ENCODE data around the gene THBD. TPM values are rescaled to one million over a fixed set of nuclear protein-coding genes. Genes with fewer than 3 reads are reported as not detected.

The THBD gene
- polyA plus RNA-seq, 1 experiment = 0.10 TPM

DNA sequence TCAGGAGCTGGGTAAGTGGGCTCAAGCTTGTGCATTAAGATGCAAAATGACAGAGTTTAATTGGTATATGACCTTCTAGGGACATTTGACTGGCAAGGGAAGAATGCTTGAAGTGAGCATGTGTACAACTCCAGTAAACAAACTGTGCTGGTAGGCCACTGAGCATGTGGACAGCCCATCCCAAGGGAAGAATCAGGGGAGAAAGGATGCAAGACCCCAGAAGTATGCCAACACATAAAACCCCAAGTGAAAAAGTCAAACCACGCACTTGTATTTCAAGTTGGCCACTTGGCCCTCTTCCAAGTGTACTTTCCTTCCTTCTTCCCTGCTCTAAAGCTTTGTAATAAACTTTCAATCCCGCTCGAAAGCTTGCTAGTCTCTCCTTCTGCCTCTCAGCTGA lies 10.4 kb upstream of the THBD start:
- Histone ChIP-seq H3K4me3 (ENCODE audit: low read depth, low read length) (no peak overlapping the region), H3K27ac (ENCODE audit: low read depth, low read length) (no peak overlapping the region), H3K27me3 (ENCODE audit: control insufficient read depth, insufficient read depth, low read length) (no peaks in the 10 kb centered on the region), H3K9me3 (ENCODE audit: control insufficient read depth, insufficient read depth, low read length) (no peaks in the 10 kb centered on the region)
- DNase-seq (ENCODE audit: low read depth, low spot score) = no peak
- TF ChIP-seq CTCF (IDR thresholded peaks at IDR 0.05; ENCODE audit: low read depth, low read length) = no peak
- ChIA-PET CTCF (interaction anchor here (1.3 to 5.4 kb wide), 4 partner anchors 9 to 368 kb away, joined by 4 to 34 read pairs (median 6); no protein-coding TSS in a partner anchor), POLR2A (no interaction called here)

GRCh38 chr20:23059001-23059400 lies 9.5 kb upstream of the THBD start:
- Histone ChIP-seq H3K27ac (ENCODE audit: low read depth, low read length) (no peak overlapping the region), H3K9me3 (ENCODE audit: control insufficient read depth, insufficient read depth, low read length) (no peaks in the 10 kb centered on the region), H3K27me3 (ENCODE audit: control insufficient read depth, insufficient read depth, low read length) (peaks cover 4% of the 10 kb centered on the region), H3K4me3 (ENCODE audit: low read depth, low read length) (no peak overlapping the region)
- DNase-seq (ENCODE audit: low read depth, low spot score) = no peak
- ChIA-PET POLR2A (no interaction called here), CTCF (interaction anchor here (0.9 to 5.4 kb wide), 3 partner anchors 8 to 367 kb away, joined by 3 to 34 read pairs (median 7); no protein-coding TSS in a partner anchor)
- no peak for TF ChIP-seq CTCF (IDR thresholded peaks at IDR 0.05; ENCODE audit: low read depth, low read length)

- CTCF ChIA-PET = no interaction called here
- POLR2A ChIA-PET = no interaction called here
Measured at GRCh38 chr20:23058240-23058639, 8.8 kb upstream of the THBD start.

DNA sequence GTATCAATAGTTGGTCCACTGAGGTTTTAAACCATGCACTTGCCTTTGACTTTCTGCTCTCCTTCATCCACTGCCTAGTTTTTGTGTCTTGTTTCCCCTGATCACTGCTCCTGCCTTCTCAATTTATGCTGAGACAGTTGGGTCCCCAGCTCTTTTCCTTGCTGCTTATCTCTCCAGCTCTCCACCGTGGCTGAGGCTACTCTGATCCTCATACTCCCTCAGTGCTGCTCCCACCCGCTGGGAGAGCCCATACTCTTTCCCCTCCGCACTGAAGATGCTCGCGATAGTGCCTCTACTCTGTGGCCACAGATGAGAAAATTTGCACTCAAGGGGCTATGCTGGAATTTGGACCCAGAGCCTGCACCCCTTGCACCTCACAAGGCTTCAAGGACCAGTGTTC lies 3.4 kb upstream of the THBD start:
- H3K27me3 ChIP-seq (ENCODE audit: control insufficient read depth, insufficient read depth, low read length) = peaks cover 45% of the 10 kb centered on the region
- DNase-seq (ENCODE audit: low read depth, low spot score) = no peak
- H3K9me3 ChIP-seq (ENCODE audit: control insufficient read depth, insufficient read depth, low read length) = peaks cover 5% of the 10 kb centered on the region; the same call in 1 of the 2 replicates
- no peak overlapping the region for H3K4me3 ChIP-seq (ENCODE audit: low read depth, low read length)
- TF ChIP-seq CTCF (IDR thresholded peaks at IDR 0.05; ENCODE audit: low read depth, low read length) = no peak
- ChIA-PET CTCF (interaction anchor here (1.6 kb wide), 1 partner anchor 297 kb away, joined by 4 read pairs; no protein-coding TSS in a partner anchor), POLR2A (no interaction called here)
- H3K27ac ChIP-seq (ENCODE audit: low read depth, low read length) = no peak overlapping the region

More at GRCh38 chr20:23058240-23058639, 8.8 kb upstream of the THBD start:
- Histone ChIP-seq H3K27ac (ENCODE audit: low read depth, low read length) (no peak overlapping the region), H3K9me3 (ENCODE audit: control insufficient read depth, insufficient read depth, low read length) (no peaks in the 10 kb centered on the region), H3K27me3 (ENCODE audit: control insufficient read depth, insufficient read depth, low read length) (peaks cover 10% of the 10 kb centered on the region), H3K4me3 (ENCODE audit: low read depth, low read length) (no peak overlapping the region)
- TF ChIP-seq CTCF (IDR thresholded peaks at IDR 0.05; ENCODE audit: low read depth, low read length) = peak; percentile 23; the same call in 1 of the 2 replicates
- DNase-seq (ENCODE audit: low read depth, low spot score) = no peak

- ChIA-PET CTCF (interaction anchor here (0.6 to 3.0 kb wide), 32 partner anchors 11 to 556 kb away, joined by 3 to 34 read pairs (median 4); partner anchors contain the start of gene NXT1), POLR2A (interaction anchor here (1.0 to 1.6 kb wide), 4 partner anchors 11 to 299 kb away, joined by 3 read pairs; no protein-coding TSS in a partner anchor)
- no peak overlapping the region for H3K27ac ChIP-seq (ENCODE audit: low read depth, low read length)
Measured at GRCh38 chr20:23050847-23051627, 1.6 kb upstream of the THBD start.

More at GRCh38 chr20:23050847-23051627, 1.6 kb upstream of the THBD start:
- Histone ChIP-seq H3K27me3 (ENCODE audit: control insufficient read depth, insufficient read depth, low read length) (peaks cover 63% of the 10 kb centered on the region), H3K9me3 (ENCODE audit: control insufficient read depth, insufficient read depth, low read length) (peaks cover 9% of the 10 kb centered on the region; the same call in 1 of the 2 replicates), H3K4me3 (ENCODE audit: low read depth, low read length) (peak overlapping the region; percentile 56)
- peak; percentile 27 for DNase-seq (ENCODE audit: low read depth, low spot score)
- TF ChIP-seq CTCF (IDR thresholded peaks at IDR 0.05; ENCODE audit: low read depth, low read length) = peak; percentile 75
